GM18505 (cell line): ENCODE measurements around the gene FGFR3.

Experiments
- ATAC-seq: cut with Tn5 transposase; IDR thresholded peaks from one replicate; pipeline ENCODE4 v1.9.1; 2021; ENCODE audit not compliant: unreplicated experiment
- POLR2A ChIP-seq: IDR thresholded peaks from 4 replicates; pipeline ENCODE4 v1.6.1; 2011; ENCODE audit warnings: borderline replicate concordance; ENCODE audit not compliant: insufficient read depth, insufficient read length; ENCODE audit errors: extremely low read depth

The FGFR3 gene

DNA sequence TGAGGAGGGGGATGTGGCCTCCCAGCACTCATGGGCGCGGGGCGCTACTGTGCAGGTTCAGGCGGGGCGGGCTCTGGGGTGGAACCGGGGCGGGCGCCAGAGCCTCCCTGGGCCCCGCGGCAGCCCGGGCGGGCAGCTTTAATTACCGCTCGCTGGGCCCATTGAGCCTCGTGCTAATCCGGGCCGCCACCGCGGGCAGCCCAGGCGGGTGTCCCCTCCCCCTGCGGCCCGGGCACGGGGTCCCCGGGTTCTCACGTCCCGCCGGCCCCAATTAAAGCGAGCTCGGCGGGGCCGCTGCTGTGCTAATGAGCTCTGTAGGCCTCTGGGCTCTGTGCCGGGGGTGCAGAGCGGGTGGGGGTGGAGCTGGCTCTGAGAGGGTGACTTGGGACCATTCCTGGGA, 22.8 kb upstream of the FGFR3 start:
- ATAC-seq, result no peak
- TF ChIP-seq POLR2A, result no peak

DNA sequence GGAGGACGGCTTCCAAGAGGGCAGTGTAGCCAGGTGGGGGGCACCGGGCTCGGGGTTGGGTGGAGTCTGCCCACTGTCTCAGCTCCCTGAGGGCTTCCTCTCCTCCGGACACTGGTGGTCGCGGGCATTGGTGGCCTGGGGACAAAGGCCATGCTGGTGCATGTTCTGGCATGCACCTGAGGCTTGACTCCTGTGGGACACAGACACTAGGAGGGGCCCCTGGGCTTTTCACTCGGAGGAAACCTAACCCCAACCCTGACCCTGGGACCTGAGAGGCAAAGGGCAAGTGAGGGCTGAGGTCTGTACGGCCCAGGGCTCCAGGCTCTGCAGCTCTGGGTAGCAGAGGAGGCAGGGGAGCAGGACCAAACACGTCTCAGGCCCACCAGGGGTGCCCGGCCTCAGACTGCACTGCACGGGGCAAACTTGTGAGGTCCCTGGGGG, 22.3 kb upstream of the FGFR3 start:
- ATAC-seq, result no peak

DNA sequence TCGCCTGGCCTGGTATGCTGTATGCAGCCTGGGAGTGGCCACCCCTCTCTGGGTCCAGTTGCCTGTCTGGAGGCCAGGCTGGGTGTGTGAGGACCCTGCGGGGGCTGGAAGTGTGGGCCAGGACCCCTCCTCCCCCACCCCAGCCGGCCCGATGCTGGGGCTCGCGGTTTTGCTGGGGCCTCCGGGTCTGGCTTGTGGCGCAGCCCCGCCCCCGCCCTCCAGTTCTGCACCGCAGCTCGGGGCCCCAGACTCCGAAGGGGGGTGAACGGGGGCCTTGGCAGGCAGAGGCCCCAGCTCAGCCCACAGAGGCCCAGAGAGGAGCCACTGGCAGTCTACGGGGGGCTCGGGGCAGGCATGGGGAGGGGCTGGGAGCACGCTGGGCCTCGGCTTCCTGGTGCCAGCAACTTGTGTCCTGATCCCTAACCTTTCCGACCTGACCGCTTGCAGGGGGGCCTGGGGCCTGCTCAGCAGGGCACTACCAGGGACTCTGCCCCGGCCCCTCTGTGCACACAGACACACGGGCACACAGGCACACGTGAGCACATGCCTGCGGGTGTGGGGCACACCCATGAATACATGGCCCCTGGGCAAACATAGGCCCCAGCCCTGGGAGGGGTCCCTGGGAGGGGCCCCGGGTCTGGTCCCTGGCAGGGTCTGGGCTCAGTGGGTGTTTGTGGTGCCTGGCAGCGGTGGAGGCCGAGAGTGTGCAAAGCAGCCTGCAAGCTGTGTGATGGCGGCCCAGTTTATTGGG, 21.4 kb upstream of the FGFR3 start:
- no peak for ATAC-seq
- no peak for TF ChIP-seq POLR2A

More for the DNA sequence above, 22.3 kb upstream of the FGFR3 start:
- no peak for TF ChIP-seq POLR2A

DNA sequence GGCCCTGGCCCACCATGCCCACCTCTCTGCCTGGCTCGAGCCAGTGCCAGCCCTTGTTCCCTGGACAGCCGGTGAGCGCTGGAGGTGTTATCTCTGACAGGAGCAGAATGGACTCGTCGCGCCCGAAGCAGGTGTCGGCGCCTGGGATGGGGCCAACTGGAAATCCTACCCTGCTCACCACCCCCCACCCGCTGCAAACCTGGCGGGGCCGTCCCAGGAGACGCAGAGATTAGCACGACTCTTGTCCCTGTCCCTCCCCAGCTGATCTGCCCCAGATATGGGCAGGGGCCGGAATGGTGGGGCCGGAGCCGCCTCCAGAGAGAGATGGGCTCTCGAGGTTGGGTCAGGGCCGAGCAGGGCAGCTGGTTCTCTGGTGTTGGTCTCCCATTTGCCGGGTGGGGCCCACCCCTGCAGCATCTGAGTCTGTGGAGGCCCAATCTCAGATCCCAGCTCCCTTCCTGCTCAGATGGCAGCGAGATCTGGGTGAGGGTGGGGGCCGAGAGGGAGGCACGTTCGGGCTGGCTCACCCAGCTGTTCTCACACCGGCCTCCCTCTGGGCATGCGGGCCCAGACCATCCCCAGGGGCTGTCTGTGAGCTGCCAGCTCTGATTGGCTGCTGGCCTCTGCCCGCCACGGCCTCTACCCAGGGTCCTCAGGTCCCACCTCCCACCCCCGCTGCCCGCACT, 20.1 kb upstream of the FGFR3 start:
- no peak for ATAC-seq
- TF ChIP-seq POLR2A, result no peak

DNA sequence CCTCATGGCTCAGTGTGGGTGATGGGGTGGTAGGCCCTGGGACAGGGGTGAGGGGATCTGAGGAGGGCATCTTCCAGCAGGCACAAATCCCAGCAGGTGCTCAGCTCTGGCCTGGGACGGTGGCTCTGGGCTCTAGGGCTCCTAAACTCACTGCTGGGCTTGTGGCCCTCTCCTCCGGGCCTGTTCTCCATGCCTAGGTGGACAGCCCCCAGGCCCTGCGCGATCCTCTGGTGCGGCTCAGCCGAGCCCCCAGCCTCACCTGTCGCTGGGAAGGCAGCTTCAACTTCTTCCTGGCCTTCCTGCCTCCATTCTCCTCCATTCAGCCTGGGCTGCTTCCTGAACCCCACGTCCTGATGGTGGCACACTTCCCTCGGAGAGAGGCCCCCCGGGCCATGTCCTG, 19.3 kb upstream of the FGFR3 start:
- ATAC-seq, result no peak
- TF ChIP-seq POLR2A, result no peak

DNA sequence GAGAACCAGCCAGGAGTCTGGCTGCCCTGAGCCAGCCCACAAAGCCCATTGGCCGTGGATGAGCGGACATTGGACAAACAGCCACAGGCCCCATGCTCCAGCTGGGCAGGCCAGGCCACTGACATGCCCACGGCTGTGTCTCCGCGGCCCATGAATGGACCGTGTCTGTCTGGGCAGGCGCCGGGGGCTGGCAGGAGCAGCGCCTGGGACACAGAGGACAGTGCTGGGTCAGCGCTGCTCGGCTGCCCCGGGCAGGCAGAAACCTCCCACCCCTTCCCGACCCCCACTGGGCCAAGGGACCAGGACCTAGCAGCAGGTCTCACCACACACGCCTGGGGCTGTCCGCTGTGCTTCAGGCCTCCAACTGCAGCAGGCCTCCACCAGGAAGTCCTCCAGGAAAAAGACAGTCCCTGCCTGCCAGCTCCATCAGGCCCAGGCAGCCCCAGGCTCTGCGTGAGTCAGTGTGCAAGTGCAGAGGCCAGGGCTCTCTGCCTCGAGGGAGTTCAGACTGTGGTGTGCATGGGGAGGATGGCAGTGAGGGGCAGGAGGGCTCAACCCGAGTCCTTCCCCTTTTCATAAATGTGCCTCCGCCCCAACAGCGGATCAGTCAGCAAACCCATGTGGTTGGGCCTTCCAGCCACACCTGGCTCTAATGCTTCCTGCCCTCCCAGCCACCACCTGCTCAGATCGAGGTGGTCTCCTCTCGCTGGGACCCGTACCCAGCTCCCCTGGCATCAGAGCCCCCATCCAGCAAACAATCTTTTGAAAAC, 17.2 kb upstream of the FGFR3 start:
- ATAC-seq, result no peak

DNA sequence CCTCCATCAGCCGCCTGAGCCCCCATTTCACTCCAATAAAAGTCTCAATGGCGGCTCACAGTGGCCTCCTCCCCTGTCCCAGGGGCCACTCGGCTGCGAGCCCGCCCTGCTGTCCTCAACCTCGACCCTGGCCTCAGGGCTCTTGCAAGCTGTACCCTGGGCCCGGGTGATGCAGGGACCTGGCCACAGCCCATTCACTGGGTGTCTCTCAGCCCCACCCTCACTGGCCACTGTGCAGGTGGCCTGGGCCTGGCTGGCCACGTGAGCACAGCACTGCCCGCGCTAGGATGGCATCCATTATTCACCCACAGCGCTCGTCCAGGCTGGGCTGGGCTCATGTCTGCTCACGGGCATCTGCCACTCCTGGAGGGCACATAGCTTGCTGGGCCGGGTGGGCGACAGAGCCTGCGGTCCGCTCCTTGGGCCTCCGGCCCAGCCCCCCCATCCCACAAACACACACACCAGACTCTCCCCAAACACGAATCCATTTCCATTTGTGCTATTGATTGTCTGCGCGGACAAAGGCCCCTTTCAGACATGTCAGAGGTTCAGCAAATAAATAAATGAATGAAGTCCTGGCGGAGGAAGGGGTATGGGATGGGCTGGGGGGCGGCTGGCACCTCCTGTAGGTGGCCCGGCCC, 16.5 kb upstream of the FGFR3 start:
- no peak for TF ChIP-seq POLR2A
- no peak for ATAC-seq

More for the DNA sequence above, 17.2 kb upstream of the FGFR3 start:
- no peak for TF ChIP-seq POLR2A

DNA sequence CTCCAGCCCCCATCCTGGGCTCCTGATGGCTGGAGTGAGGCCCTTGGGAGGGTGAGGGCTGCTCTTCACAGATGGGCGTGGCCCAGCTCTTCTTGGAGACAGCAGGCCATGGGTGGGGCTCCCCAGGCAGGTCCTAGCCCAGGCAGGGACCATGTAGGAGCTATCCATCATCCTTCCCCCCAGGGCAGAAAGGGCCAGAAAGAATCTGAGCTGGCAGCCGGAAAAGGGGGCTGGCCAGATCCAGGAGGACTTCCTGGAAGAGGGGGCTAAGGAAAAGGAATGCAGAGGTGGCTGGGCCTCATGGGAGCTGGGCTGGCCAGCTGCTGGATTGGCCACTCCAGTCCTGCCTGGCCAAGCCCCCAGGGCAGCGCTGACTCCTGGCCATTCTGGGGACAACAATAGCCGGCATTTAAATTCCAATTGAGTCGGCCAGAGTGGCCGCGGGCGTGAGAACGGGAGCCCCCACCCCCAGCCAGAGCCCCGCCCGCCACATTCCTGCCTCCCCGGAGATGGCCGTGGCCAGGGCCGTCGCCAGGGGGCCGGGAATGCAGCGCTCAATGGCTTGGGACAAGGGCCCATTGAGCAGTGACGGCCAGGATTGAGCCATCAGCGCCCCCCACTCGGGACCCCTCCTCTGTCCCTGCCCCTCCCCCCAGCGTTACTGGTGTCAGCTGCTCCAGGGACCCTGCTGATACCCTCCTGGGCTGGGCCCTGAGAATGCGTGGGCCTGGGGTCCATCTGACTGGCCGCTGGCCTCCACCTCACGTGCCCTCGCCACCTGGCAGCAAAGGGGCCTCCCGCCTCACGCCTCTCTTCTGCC, 15.1 kb upstream of the FGFR3 start:
- no peak for TF ChIP-seq POLR2A
- no peak for ATAC-seq

DNA sequence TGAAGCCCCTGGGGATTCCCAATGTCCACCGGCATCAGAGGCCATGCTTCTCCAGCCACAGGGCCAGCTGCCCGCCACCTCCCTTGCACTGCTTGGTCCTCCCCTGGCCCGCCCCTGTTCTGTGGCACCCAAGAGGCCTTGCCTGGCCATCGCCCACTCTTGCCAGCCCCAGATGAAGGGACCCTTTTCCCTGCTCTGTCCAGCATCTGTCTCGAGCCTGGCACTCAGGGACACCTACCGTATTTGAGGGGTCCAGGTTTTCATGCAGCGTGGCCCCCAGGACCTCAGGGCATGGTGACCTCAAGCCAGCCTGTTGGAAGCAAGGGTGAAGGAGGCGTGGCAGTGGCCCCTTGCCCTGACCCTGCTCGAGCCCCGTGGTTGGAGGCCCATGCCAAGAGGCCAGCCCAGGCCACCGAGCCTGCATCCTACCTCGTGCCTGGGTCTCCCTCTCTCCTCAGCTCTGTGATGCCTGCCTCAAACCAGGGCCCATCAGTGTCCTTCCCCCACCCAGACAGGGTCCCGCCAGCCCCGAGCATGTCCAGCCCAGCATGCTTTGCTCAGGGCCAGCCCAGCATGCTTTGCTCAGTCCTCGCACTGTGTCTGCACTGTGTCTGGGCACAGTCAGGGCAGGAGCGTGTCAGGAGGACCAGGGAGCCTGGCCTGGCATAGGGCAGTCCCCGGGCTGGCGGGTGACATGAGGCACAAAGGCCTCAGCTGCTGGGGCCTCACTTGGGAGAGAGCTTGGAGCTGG, 14.3 kb upstream of the FGFR3 start:
- ATAC-seq, result no peak
- no peak for TF ChIP-seq POLR2A

DNA sequence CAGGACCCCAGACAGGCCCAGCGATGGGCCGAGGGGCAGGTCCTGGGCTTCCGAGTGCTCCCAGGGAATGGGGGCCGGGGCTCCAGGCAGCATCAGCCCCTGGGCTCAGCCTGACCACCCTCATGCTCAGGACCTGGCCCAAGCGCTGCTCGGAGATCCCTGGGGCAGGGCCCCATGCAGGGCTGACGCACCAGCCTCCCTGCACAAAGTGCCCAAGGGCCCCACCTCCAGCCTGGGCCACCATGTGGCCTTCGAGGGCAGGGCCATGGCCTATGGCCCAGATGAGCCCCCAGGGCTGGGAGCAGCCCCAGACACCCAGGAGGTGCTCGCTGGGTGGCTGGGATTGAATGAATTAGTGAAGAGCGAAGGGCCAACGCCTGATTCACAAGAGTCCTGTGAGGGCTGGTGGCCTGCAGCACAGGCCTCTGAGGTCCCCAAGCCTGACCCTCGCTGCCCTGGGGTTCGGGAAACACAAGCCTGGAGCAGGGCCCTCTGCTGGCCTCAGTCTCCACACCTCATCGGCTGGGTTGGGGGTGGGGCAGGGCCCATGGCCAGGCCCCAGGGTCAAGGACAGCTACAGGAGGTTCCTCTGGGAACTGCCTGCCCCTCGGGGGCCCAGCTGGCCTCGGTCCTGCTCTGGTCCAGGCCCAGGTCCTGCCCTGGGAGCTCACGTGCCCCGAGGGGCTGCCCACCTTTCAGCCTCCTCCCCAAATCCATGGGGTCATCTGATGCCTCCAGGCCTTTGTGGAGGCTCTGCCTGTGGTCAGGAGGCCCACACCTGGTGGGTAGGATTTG, 13.3 kb upstream of the FGFR3 start:
- ATAC-seq, result no peak
- no peak for TF ChIP-seq POLR2A

DNA sequence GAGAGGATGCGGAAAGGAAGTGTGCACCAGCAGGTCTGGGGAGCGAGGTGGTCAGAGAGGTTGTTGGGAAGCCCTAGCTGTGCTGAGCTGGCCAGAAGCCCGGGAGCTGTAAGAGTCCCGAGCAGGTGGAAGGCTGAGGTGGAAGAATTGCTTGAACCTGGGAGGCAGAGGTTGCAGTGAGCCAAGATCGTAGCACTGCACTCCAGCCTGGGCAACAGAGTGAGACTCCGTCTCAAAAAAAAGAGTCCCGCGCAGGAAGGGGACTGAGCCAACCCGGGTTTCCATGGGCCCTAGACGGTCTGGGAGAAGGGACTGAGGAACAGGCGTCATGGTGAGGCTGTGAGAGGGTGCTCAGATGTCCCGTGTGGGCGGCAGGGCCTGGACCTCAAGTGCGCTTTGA, 12.7 kb upstream of the FGFR3 start:
- ATAC-seq, result no peak
- TF ChIP-seq POLR2A, result no peak
